K562 (cell line): ENCODE data around the gene ATP9B. TPM values are rescaled to one million over a fixed set of nuclear protein-coding genes. Genes with fewer than 3 reads are reported as not detected.

Source experiments
- ATAC-seq: fragments of 200-7000 bp; cut with Tn5 transposase; 3 replicates; pipeline ENCODE4 v1.9.1; 2020; ENCODE audit warnings: moderate library complexity
- BruUV-seq: library from RNA; stranded (reverse); fragments of 400-500 nt; replicated peaks from 2 replicates; lab custom pipeline; 2021; lab: Mats Ljungman, UMichigan
- CTCF ChIA-PET: fragments of 300-600 bp; formaldehyde crosslinking; extraction: SDS; loops from one replicate; lab custom pipeline; 2021; ENCODE audit warnings: low intra/inter-chr PET ratio; lab: Yijun Ruan, JAX
- POLR2A ChIA-PET: fragments of 300-600, 350-650 bp; sonication (Branson Sonifier 250); formaldehyde crosslinking; extraction: SDS; loops from one replicate; lab custom pipeline; 2021; ENCODE audit warnings: antibody characterized with exemption, inconsistent platforms; lab: Yijun Ruan, JAX
- DNase-seq, 4 experiments: peaks; one replicate each; pipeline versions ENCODE4 v3.0.0 to v3.0.0-alpha.2; 2011 to 2018; ENCODE audit warnings: low spot score in 3 of 4, mixed read lengths in 3 of 4; ENCODE audit errors: extremely low read depth in 1 of 4
- FAIRE-seq: peaks from 2 replicates; lab custom pipeline; 2011; peaks lifted over from hg19 to GRCh38; lab: Jason Lieb, UNC
- H2AFZ ChIP-seq: 2 replicates; pipeline ENCODE4 v1.6.0; 2011; ENCODE audit warnings: low read depth, low read length, control low read depth, inconsistent platforms
- H3K27ac ChIP-seq: fragments of 200-600 bp; 3 replicates; pipeline ENCODE4 v1.8.0; 2011; ENCODE audit warnings: low read depth, mild to moderate bottlenecking, control low read depth, inconsistent platforms, low read length, moderate library complexity, mixed read lengths; ENCODE audit errors: extremely low read depth
- H3K27me3 ChIP-seq, 2 experiments: fragments of 300-600 bp in 1 of 2; 2 replicates in 1 of 2; 3 replicates in 1 of 2; pipeline versions ENCODE4 v1.6.0 to v1.8.0; 2011; ENCODE audit warnings: inconsistent platforms in 2 of 2, low read length in 2 of 2, mild to moderate bottlenecking in 1 of 2, mixed read lengths in 1 of 2, moderate library complexity in 1 of 2; ENCODE audit not compliant: control insufficient read depth in 2 of 2, insufficient read depth in 2 of 2
- H3K36me3 ChIP-seq: fragments of 300-600 bp; 3 replicates; pipeline ENCODE4 v1.8.0; 2011; ENCODE audit warnings: mild to moderate bottlenecking, low read length, inconsistent platforms; ENCODE audit not compliant: control insufficient read depth, insufficient read depth
- H3K4me1 ChIP-seq, 2 experiments: fragments of 200-600 bp in 1 of 2; replicated peaks in 1 of 2; 2 replicates in 1 of 2; 3 replicates in 1 of 2; pipeline versions ENCODE4 v1.5.1 to v1.8.0; 2011; ENCODE audit warnings: inconsistent platforms in 2 of 2, low read length in 2 of 2, mild to moderate bottlenecking in 1 of 2, mixed read lengths in 1 of 2, moderate library complexity in 1 of 2; ENCODE audit not compliant: control insufficient read depth in 2 of 2, insufficient read depth in 2 of 2
- H3K4me2 ChIP-seq: 2 replicates; pipeline ENCODE4 v1.6.1; 2011; ENCODE audit warnings: low read length, control low read depth, inconsistent platforms, mixed read lengths; ENCODE audit not compliant: insufficient read depth
- H3K4me3 ChIP-seq: fragments of 200-600 bp; sonication (generic), shearing (Covaris generic); 2 replicates; pipeline ENCODE4 v1.5.1; 2016; ENCODE audit warnings: control low read depth, inconsistent platforms
- H3K79me2 ChIP-seq: fragments of 200-600 bp; 3 replicates; pipeline ENCODE4 v1.8.0; 2011; ENCODE audit warnings: low read length, inconsistent platforms; ENCODE audit not compliant: control insufficient read depth, insufficient read depth
- H3K9ac ChIP-seq, 2 experiments: 2 replicates each; pipeline versions ENCODE4 v1.6.0 to v1.6.1; 2011; ENCODE audit warnings: low read depth in 2 of 2, low read length in 2 of 2, control low read depth in 1 of 2, inconsistent platforms in 1 of 2, mild to moderate bottlenecking in 1 of 2, mixed read lengths in 1 of 2; ENCODE audit not compliant: insufficient read depth in 1 of 2
- H3K9me1 ChIP-seq: one replicate; pipeline ENCODE4 v1.6.0; 2011; ENCODE audit warnings: inconsistent platforms, mild to moderate bottlenecking, low read length, moderate library complexity; ENCODE audit not compliant: control insufficient read depth, insufficient read depth
- H3K9me3 ChIP-seq: replicated peaks from 2 replicates; pipeline ENCODE4 v1.5.1; 2011; ENCODE audit warnings: low read depth, low read length, inconsistent platforms; ENCODE audit not compliant: control insufficient read depth, insufficient read depth
- H4K20me1 ChIP-seq: replicated peaks from 2 replicates; pipeline ENCODE4 v1.6.1; 2011; ENCODE audit warnings: low read length, inconsistent platforms, mixed read lengths; ENCODE audit not compliant: control insufficient read depth, insufficient read depth
- ARHGAP35 ChIP-seq: fragments of 450-650 bp; IDR thresholded peaks from 2 replicates; pipeline ENCODE4 v1.6.1; 2018; ENCODE audit not compliant: partially characterized antibody
- BRF2 ChIP-seq: IDR thresholded peaks from 3 replicates; pipeline ENCODE4 v1.6.1; 2011; ENCODE audit warnings: borderline replicate concordance, mild to moderate bottlenecking; ENCODE audit not compliant: insufficient read length, insufficient read depth
- DEAF1 ChIP-seq: fragments of 450-650 bp; formaldehyde crosslinking; IDR thresholded peaks from 2 replicates; pipeline ENCODE4 v1.4.0; 2020; ENCODE audit warnings: mild to moderate bottlenecking, moderate library complexity
- ETV1 ChIP-seq: fragments of 450-650 bp; conservative IDR thresholded peaks from 2 replicates; pipeline ENCODE4 v1.6.1; 2016; ENCODE audit warnings: missing genetic modification characterization, control low read depth, low read depth, missing compliant biosample characterization
- GATA2 ChIP-seq: sonication (generic); formaldehyde crosslinking; IDR thresholded peaks from 2 replicates; pipeline ENCODE4 v1.4.0; 2020; ENCODE audit warnings: mild to moderate bottlenecking, missing genetic modification reagents
- GTF2F1 ChIP-seq: IDR thresholded peaks from 2 replicates; pipeline ENCODE4 v1.6.1; 2011; ENCODE audit warnings: low read depth, low read length, improper control_type of control experiment
- KLF6 ChIP-seq: fragments of 250-450 bp; sonication (Bioruptor Pico); IDR thresholded peaks from 2 replicates; pipeline ENCODE4 v1.4.0; 2020; ENCODE audit warnings: mild to moderate bottlenecking, moderate library complexity, borderline replicate concordance
- RBBP5 ChIP-seq: fragments of 200-600 bp; sonication (generic); IDR thresholded peaks from 2 replicates; pipeline ENCODE4 v1.6.1; 2012; ENCODE audit warnings: borderline replicate concordance, mild to moderate bottlenecking, low read length, control low read depth, inconsistent platforms; ENCODE audit not compliant: insufficient read depth, poor library complexity, severe bottlenecking
- TFE3 ChIP-seq: fragments of 450-650 bp; formaldehyde crosslinking; IDR thresholded peaks from 2 replicates; pipeline ENCODE4 v1.4.0; 2020; ENCODE audit warnings: mild to moderate bottlenecking, mixed read lengths
- ZNF143 ChIP-seq: sonication (generic); formaldehyde crosslinking; IDR thresholded peaks from 2 replicates; pipeline ENCODE4 v1.9.0; 2022; ENCODE audit warnings: mild to moderate bottlenecking, missing genetic modification reagents
- ZNF408 ChIP-seq: fragments of 250-450 bp; sonication (Bioruptor Pico); IDR thresholded peaks from 2 replicates; pipeline ENCODE4 v1.4.0; 2020; ENCODE audit warnings: low read depth, mild to moderate bottlenecking, moderate library complexity
- WGBS: fragments of 100-300 bp; shearing (Covaris generic); methylation state at CpG from one replicate; pipeline ENCODE4 v1.1.6; 2016; ENCODE audit warnings: low coverage, mixed read lengths; ENCODE audit not compliant: insufficient coverage; ENCODE audit errors: missing lambda C conversion rate; 5-methylcytosine and 5-hydroxymethylcytosine counted together
- in situ Hi-C: fragments of 300-500 bp; cut with MboI; formaldehyde crosslinking; loops from 4 replicates; pipeline ENCODE4 v1.15.0; 2018; ENCODE audit warnings: inconsistent platforms, mixed read lengths
- intact Hi-C: fragments of 100-400 bp; cut with micrococcal nuclease; formaldehyde crosslinking; loops from 2 replicates; pipeline ENCODE4 v1.14.2; 2022
- polyA plus RNA-seq, 8 experiments: library from polyadenylated mRNA; depleted of rRNA in 4 of 8; stranded (reverse) in 5 of 8; unstranded in 3 of 8; fragments of >200 nt; fragmentation: Nextera tagmentation in 2 of 8; fragmentation: Illumina TruSeq in 1 of 8; extraction: Ambion mirVana in 2 of 8; extraction: Trizol in 1 of 8; gene quantifications; 2 replicates each; pipeline versions ENCODE4 v1.2.1 to v1.2.3, GENCODE V29; 2011 to 2014; ENCODE audit warnings: inconsistent platforms in 1 of 8, missing spikeins in 1 of 8
- total RNA-seq, 7 experiments: library from RNA; depleted of rRNA in 6 of 7; stranded (reverse); fragments of >200 nt in 6 of 7; fragmentation: Illumina TruSeq in 2 of 7; extraction: Trizol in 2 of 7; gene quantifications; 2 replicates each; pipeline versions ENCODE4 v1.2.1 to v1.2.3, GENCODE V29; 2011 to 2021; ENCODE audit warnings: low replicate concordance in 1 of 7

ATP9B gene
- total and polyA plus RNA-seq, 9 of the 15 experiments (the other 6 are each of a cell fraction or from before 2014, with no cell fraction given), result 0.66 to 13.2 (median 7.9) TPM

GRCh38 chr18:79234438-79234837, 165.2 kb downstream of the ATP9B start:
- intact Hi-C loops, result no loop called here
- CTCF ChIA-PET, result no interaction called here
- Histone ChIP-seq H3K9me1 (no peaks in the 10 kb centered on the region), H3K4me2 (no peak overlapping the region), H3K36me3 (no peaks in the 10 kb centered on the region), H3K27ac (no peak overlapping the region), H3K4me1 (no peaks in the 10 kb centered on the region), H2AFZ (no peak overlapping the region), H3K9me3 (no peaks in the 10 kb centered on the region), H3K79me2 (no peaks in the 10 kb centered on the region), H3K4me3 (no peak overlapping the region), H3K27me3 (no peaks in the 10 kb centered on the region)
- FAIRE-seq (no peak), ATAC-seq (no peak), DNase-seq (no peak)
- WGBS, result 74% methylated on average over 12 of the region's 14 CpGs
- in situ Hi-C loops, result no loop called here
- BruUV-seq, result no TSS peak
- POLR2A ChIA-PET, result no interaction called here
- TF ChIP-seq RBBP5 (no peak), KLF6 (no peak), BRF2 (no peak), ZNF408 (CRISPR knock-in tag) (no peak), GTF2F1 (no peak), DEAF1 (CRISPR knock-in tag) (no peak), ETV1 (tag) (no peak), ARHGAP35 (no peak), ZNF143 (CRISPR knock-in tag) (no peak), GATA2 (CRISPR knock-in tag) (no peak), TFE3 (CRISPR knock-in tag) (no peak)
- TF ChIP-seq, all 486 proteins: peak for 0
- Histone ChIP-seq H3K9ac (no peak overlapping the region), H4K20me1 (no peaks in the 10 kb centered on the region; the same call in 1 of the 2 replicates)
